K562 (cell line): Measurements from ENCODE around the gene INTS6L. TPM values are rescaled to one million over a fixed set of nuclear protein-coding genes. Genes with fewer than 3 reads are reported as not detected.

Source experiments
- CAMTA2 ChIP-seq: fragments of 250-450 bp; sonication (Bioruptor Pico); conservative IDR thresholded peaks from 2 replicates; pipeline ENCODE4 v1.5.1; 2022
- EHMT2 ChIP-seq: fragments of 450-650 bp; IDR thresholded peaks from 2 replicates; pipeline ENCODE4 v1.6.1; 2018; ENCODE audit warnings: antibody characterized with exemption
- ELF1 ChIP-seq: fragments of 200-800 bp; sonication (Bioruptor generic); IDR thresholded peaks from 2 replicates; pipeline ENCODE4 v1.6.1; 2016; ENCODE audit warnings: missing genetic modification characterization, missing compliant biosample characterization
- JUND ChIP-seq, 2 experiments: IDR thresholded peaks; 2 replicates in 1 of 2; 3 replicates in 1 of 2; pipeline ENCODE4 v1.6.1; 2011; ENCODE audit warnings: borderline replicate concordance in 2 of 2, low read depth in 2 of 2, low read length in 2 of 2, improper control_type of control experiment in 1 of 2, missing biosample characterization in 1 of 2, missing genetic modification characterization in 1 of 2, missing genetic modification reagents in 1 of 2
- MXD1 ChIP-seq: fragments of 250-450 bp; sonication (Bioruptor Pico); IDR thresholded peaks from 2 replicates; pipeline ENCODE4 v1.8.0; 2021; ENCODE audit warnings: borderline replicate concordance, mild to moderate bottlenecking, moderate library complexity; ENCODE audit not compliant: poor library complexity, severe bottlenecking
- NR0B1 ChIP-seq: fragments of 450-650 bp; IDR thresholded peaks from one replicate; pipeline ENCODE4 v1.6.1; 2018; ENCODE audit warnings: mild to moderate bottlenecking, moderate library complexity; ENCODE audit not compliant: partially characterized antibody
- REST ChIP-seq, 2 experiments: fragments of 450-650 bp; formaldehyde crosslinking in 1 of 2; IDR thresholded peaks; 2 replicates each; pipeline versions ENCODE4 v1.4.0 to v1.6.1; 2014 to 2020; ENCODE audit warnings: mild to moderate bottlenecking in 2 of 2, borderline replicate concordance in 1 of 2, low read depth in 1 of 2
- SPI1 ChIP-seq: IDR thresholded peaks from 2 replicates; pipeline ENCODE4 v1.6.1; 2011; ENCODE audit warnings: low read depth, low read length, control low read depth, borderline replicate concordance
- THAP7 ChIP-seq: fragments of 250-450 bp; sonication (Bioruptor Pico); IDR thresholded peaks from 2 replicates; pipeline ENCODE4 v1.5.0; 2021
- ZFP36 ChIP-seq: fragments of 150-350 bp; IDR thresholded peaks from 2 replicates; pipeline ENCODE4 v1.6.1; 2018; ENCODE audit warnings: low read length, low read depth; ENCODE audit not compliant: partially characterized antibody
- ZNF280B ChIP-seq: fragments of 250-450 bp; sonication (Bioruptor Pico); IDR thresholded peaks from 2 replicates; pipeline ENCODE4 v1.5.1; 2021; ENCODE audit warnings: mild to moderate bottlenecking
- ZNF785 ChIP-seq: fragments of 250-450 bp; sonication (Bioruptor Pico); IDR thresholded peaks from 2 replicates; pipeline ENCODE4 v1.4.0; 2020; ENCODE audit warnings: mild to moderate bottlenecking
- polyA plus RNA-seq, 8 experiments: library from polyadenylated mRNA; depleted of rRNA in 4 of 8; stranded (reverse) in 5 of 8; unstranded in 3 of 8; fragments of >200 nt; fragmentation: Nextera tagmentation in 2 of 8; fragmentation: Illumina TruSeq in 1 of 8; extraction: Ambion mirVana in 2 of 8; extraction: Trizol in 1 of 8; gene quantifications; 2 replicates each; pipeline versions ENCODE4 v1.2.1 to v1.2.3, GENCODE V29; 2011 to 2014; ENCODE audit warnings: inconsistent platforms in 1 of 8, missing spikeins in 1 of 8
- total RNA-seq, 7 experiments: library from RNA; depleted of rRNA in 6 of 7; stranded (reverse); fragments of >200 nt in 6 of 7; fragmentation: Illumina TruSeq in 2 of 7; extraction: Trizol in 2 of 7; gene quantifications; 2 replicates each; pipeline versions ENCODE4 v1.2.1 to v1.2.3, GENCODE V29; 2011 to 2021; ENCODE audit warnings: low replicate concordance in 1 of 7

The INTS6L gene
- total and polyA plus RNA-seq, 9 of the 15 experiments (the other 6 are each of a cell fraction or from before 2014, with no cell fraction given), result 6.1 to 44.9 (median 21.9) TPM

GRCh38 chrX:135520553-135521404 lies at the start of gene INTS6L (continued):
- TF ChIP-seq REST (IDR thresholded peaks at IDR 0.05; ENCODE audit: borderline replicate concordance) (peak; percentile 68), REST (CRISPR knock-in tag; IDR thresholded peaks at IDR 0.05; ENCODE audit: low read depth) (no peak), NR0B1 (no peak), ZNF785 (CRISPR knock-in tag) (no peak), JUND (IDR thresholded peaks at IDR 0.05; ENCODE audit: borderline replicate concordance, low read depth, low read length) (0 out of 2 replicates have a peak, but pooled peaks have one; percentile 21), JUND (tag; IDR thresholded peaks at IDR 0.05; ENCODE audit: borderline replicate concordance, low read depth, low read length) (no peak; the same call in 2 of the 3 replicates), ZNF280B (CRISPR knock-in tag) (no peak), ELF1 (tag) (no peak), CAMTA2 (CRISPR knock-in tag) (no peak), ZFP36 (peak; percentile 80), EHMT2 (no peak), THAP7 (CRISPR knock-in tag) (no peak), MXD1 (CRISPR knock-in tag) (no peak), SPI1 (no peak)
